T follicular helper cell (primary cell): Measurements from ENCODE around the gene TMEM97.

ENCODE experiments used
- DNase-seq: peaks from one replicate; pipeline ENCODE4 v3.0.0-alpha.2; 2020; ENCODE audit warnings: low read depth

TMEM97 gene

DNA sequence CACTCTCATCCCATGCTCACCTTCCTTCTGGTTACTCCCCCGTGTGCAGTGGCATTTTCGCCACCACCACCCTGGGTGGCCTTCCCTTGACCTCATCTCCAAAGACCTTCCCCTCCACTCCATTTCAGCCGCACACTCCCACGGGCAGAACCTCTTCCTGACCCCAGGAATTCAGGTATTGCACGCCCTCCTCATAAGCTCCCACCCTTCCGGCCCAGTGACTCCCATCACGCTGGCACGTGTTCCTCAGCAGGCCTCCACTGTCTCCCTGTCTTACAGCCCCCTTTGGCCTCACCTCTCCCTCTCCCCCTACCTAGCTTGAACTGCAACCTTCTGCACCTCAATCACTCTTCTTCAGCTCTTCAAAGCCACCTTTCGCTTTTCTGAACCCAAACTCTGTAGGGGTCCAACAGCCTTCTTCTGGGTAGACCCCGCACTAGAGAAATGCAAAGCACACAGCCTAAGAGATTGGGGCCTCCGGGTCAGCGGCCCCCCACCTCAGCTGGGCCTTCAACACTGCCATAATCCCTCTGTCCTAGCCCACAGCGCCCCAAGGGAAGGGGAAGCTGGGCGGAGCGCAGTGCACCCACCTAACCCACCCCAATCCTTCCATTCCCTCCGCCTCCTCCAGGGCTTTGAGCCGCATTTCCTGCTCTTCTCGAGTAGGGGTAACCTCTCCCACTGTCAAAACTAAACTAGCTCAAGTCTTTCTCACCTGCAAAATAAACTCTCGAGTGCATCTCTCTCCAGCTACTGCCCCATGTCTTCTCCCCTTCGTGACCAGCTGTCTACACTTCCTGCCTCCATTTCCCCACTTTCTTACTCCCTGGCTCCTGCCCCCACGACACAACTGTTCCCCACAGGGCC lies 1.7 kb upstream of the TMEM97 start:
- no peak for DNase-seq

- no peak for DNase-seq
Observed at GRCh38 chr17:28317966-28318758, 838 bp upstream of the TMEM97 start.

GRCh38 chr17:28319598-28319935 lies 567 bp downstream of the TMEM97 start:
- no peak for DNase-seq

DNA sequence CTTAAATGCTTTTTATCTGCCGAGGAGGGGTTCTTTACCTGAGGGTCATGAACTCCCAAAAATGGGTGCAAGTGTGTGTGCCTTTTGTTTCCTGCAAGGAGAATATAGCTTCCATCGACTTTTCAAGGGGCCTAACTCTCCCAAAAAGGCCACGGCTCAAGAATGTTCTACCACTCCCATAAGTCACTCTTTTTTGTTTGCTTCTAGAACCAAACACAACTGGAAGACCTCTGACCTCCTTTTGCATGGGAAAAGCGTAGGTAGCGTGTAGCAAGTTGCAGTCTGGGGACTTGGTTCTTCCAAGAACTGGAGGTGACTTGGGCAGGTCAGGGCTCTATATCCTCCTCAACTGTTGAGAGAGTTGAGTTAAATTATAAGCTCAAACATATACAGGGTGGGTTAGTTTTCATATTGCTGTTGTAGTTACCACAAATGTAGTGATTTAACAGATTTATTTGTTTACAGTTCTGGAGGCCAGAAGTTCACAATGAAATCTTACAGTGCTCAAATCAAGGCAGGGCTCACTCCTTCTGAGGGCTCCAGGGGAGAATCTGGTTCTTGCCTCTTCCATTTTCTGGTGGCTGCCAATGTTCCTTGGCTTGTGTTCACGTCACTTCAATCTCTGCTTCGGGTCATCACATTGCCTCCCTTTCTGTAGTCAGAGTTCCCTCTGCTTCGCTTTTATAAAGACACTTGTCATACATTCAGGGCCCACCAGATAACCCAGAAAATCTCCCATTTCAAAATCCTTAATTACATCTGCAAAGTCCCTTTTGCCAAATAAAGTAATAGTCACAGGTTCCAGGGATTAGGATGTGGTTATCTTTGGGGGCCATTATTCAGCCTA lies 1.4 kb downstream of the TMEM97 start:
- no peak for DNase-seq

GRCh38 chr17:28324267-28324745 lies 5.3 kb downstream of the TMEM97 start:
- DNase-seq = no peak

DNA sequence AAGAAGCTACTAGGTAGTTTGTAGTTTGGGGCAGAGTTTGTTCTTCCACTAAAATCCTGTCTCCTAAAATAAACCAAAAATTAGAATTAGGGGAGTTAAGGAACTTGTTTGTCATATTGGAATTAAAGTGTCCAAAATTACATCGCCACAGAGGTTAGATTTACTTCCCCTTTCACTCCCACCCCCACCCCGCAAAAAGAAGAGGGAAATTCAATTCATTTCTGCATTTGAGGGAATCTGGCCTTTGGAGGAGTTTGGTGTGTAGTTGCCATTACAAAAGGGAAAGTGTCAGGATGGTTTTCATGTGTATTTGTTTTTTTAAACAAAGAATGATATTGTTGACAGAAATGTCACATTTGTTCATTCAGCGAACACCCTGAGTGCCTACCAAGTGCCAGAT lies 5.8 kb downstream of the TMEM97 start:
- DNase-seq = no peak

GRCh38 chr17:28325211-28325610 lies 6.2 kb downstream of the TMEM97 start:
- DNase-seq = no peak

DNA sequence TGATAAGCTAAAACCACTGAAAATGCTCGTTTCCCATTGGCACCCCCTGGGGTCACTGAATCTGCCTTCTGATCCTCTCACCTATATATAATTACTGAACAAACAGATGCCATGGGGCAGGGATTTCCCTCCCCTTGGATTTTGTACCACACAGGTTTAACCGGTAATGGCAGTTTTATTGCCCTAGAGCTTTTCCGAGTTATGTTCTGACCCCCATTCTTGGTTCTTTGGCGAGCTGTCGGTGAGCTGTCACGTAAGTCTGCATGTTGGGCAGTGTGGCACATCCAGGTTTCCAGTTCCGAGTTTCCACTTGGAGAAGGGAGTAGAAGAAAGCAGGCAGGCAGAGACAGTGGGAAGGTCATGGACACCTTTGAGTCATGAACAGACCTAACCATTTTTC lies 7.1 kb downstream of the TMEM97 start:
- DNase-seq = no peak

- DNase-seq = no peak
Observed at GRCh38 chr17:28327031-28327607, 8.1 kb downstream of the TMEM97 start.

GRCh38 chr17:28327709-28328108 lies 8.7 kb downstream of the TMEM97 start:
- DNase-seq = no peak

- no peak for DNase-seq
Observed at GRCh38 chr17:28328325-28328724, 9.3 kb downstream of the TMEM97 start.

DNA sequence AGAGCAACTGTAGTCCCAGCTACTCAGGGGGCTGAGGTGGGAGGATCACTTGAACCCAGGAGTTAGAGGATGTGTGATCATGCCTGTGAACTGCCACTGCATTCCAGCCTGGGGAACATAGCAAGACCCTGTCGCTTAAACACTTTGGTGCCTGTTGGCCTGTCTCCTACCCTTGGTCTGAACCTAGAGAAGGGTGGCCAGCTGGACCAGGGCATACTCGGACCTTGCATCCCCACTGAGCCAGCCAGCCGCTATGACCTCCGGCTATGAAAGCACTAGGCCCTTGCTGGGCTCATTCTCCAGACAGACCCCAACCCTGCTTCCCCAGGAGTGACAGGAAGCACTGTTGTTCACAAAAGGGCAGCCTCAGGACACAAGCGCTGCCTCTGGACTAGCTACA lies 11.7 kb downstream of the TMEM97 start:
- DNase-seq = no peak

DNA sequence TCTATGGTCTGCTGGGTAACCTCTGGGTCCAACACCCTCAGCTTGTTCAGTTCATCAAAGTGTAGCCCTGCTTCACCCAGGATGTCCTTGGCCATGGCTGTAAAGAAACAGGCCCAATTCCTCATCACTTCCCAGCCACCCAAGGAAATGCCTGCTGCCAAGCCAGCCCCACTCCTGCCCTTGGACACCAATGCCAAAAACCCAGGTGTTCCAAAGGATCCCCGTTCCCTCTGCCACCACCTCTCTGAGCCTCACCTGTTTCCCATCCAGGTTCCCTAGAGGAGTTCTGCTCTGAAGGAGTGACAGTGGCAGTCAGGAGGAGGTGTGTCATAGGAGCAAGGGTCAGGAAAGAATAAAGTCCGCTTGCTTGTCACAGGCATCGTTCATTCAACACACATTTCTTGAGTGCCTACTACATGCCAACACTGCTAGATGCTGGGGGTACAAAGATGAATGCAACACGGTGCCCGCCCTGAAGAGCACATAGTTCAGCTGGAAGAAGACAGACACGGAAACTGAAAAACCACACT lies 13.0 kb downstream of the TMEM97 start:
- DNase-seq = no peak

GRCh38 chr17:28333083-28333746 lies 14.2 kb downstream of the TMEM97 start:
- no peak for DNase-seq

DNA sequence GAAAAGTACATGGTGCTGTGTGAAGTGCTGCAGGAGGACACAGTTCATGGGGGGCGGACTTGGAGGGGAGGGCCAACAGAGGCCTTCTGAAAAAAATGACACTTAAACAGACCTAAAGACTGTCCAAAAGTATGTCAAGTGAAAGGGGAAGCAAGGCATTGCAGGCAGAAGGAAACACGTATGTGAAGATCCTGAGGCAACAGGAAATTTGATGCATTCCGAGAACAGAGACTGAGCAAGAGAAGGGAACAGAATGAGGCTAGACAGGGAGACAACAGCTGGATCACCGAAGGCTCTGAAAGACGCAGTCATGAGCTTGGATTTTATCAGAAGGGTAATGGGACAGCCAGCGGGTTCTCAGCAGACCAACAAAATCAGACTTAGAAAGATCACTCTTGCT lies 15.2 kb downstream of the TMEM97 start:
- DNase-seq = no peak

DNA sequence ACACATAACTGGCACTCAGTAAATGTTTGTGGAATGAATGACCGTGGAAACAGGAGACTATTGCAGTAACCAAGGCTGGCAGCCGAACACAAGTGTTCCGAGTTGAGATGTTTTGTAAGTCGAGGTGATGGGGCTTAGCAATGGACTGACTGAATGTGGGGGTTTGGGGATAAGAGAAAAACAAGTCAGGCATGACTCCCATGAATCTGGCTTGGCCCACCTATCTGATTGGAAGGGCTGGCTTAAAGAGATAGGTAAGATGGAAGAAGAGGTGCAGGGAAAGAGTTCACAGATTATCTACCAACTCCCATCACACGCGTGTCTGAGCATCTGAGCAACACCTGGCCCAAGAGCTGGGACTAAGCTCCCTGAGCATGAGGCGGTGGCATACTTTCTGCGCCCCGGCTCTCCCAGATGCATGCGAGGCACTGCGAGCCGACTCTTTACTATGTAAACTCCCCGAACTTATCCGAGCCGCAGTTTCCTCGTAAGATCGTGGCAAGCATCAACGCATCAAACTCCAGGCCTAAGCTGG lies 15.7 kb downstream of the TMEM97 start:
- DNase-seq = no peak

DNA sequence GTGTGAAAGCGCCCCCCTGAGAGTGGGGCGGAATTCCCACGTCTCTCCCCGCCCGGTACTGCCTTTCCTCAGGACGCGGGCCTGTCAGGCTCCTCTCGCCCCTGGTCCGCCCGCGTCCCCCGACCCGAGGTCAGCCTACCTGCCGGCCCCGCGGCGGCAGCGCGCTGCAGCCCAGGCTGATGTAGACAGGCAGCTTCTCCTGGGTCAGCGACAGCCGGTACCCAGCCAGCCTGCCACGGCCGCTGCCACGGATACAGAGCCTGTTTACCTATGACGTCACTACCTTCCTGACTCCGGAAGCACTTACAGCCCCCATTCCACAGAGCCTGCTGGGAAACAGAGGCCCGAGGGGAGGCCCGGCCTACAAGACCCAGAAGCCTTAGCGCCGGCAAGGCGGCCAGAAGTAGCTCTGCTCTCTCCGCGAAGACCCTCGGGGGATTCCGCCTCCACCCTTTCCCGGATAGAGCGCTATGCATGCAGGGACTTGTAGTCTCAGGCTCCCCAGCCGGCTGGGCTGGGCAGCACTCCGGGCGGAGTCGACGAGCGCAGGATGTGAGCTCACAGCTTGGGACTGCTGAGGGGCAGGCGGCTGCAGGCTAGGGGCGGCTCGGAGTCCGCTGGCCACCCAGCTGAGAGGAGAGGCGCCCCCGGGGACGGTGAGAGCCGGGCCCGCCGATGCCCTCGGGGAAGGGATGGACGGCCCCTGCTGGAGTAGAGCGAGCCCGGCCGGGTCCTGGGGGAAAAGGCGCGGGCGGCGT lies 16.4 kb downstream of the TMEM97 start, which contains the start of the genes IFT20 and TNFAIP1:
Gene IFT20, minus strand, starts transcription at position 272 of the 758 bp plus-strand sequence. CDS start 3,487 bp downstream, outside the sequence.
Gene TNFAIP1, plus strand, starts transcription at position 561 of the 758 bp plus-strand sequence. CDS start 3,761 bp downstream, outside the sequence.
- DNase-seq = peak; percentile 97

GRCh38 chr17:28335959-28336871 lies 17.2 kb downstream of the TMEM97 start:
- DNase-seq = peak; percentile 9
